HepG2 (cell line): ENCODE measurements around the gene DGCR8. TPM values are rescaled to one million over a fixed set of nuclear protein-coding genes. Genes with fewer than 3 reads are reported as not detected.

ENCODE experiments used
- ATRX ChIP-seq: sonication (generic); formaldehyde crosslinking; IDR thresholded peaks from 2 replicates; pipeline ENCODE4 v1.4.0; 2020; ENCODE audit warnings: missing genetic modification reagents, borderline replicate concordance
- BHLHE40 ChIP-seq: IDR thresholded peaks from 2 replicates; pipeline ENCODE4 v1.6.1; 2011; ENCODE audit warnings: low read length, improper control_type of control experiment
- FOXK1 ChIP-seq: sonication (generic); formaldehyde crosslinking; IDR thresholded peaks from 2 replicates; pipeline ENCODE4 v1.4.0; 2020; ENCODE audit warnings: low read depth, missing genetic modification reagents, borderline replicate concordance
- GATAD2A ChIP-seq: IDR thresholded peaks from 2 replicates; pipeline ENCODE4 v1.6.1; 2016
- GLMP ChIP-seq: sonication (generic); formaldehyde crosslinking; IDR thresholded peaks from 2 replicates; pipeline ENCODE4 v1.9.0; 2021; ENCODE audit warnings: missing genetic modification reagents, mild to moderate bottlenecking, borderline replicate concordance
- GPBP1L1 ChIP-seq: sonication (generic); formaldehyde crosslinking; IDR thresholded peaks from 2 replicates; pipeline ENCODE4 v1.5.0; 2020; ENCODE audit warnings: mild to moderate bottlenecking, missing genetic modification reagents
- KDM2A ChIP-seq: sonication (generic); formaldehyde crosslinking; IDR thresholded peaks from 2 replicates; pipeline ENCODE4 v1.4.0; 2020; ENCODE audit warnings: low read depth, missing genetic modification reagents, borderline replicate concordance
- MAF1 ChIP-seq: sonication (generic); formaldehyde crosslinking; IDR thresholded peaks from 2 replicates; pipeline ENCODE4 v1.5.0; 2020; ENCODE audit warnings: missing genetic modification reagents, borderline replicate concordance
- MAX ChIP-seq: IDR thresholded peaks from 2 replicates; pipeline ENCODE4 v1.6.1; 2012; ENCODE audit warnings: inconsistent platforms
- MED8 ChIP-seq: sonication (generic); formaldehyde crosslinking; IDR thresholded peaks from 2 replicates; pipeline ENCODE4 v1.8.1; 2023; ENCODE audit warnings: mild to moderate bottlenecking, missing genetic modification reagents; ENCODE audit not compliant: insufficient replicate concordance
- MXD3 ChIP-seq: IDR thresholded peaks from 2 replicates; pipeline ENCODE4 v1.6.1; 2016; ENCODE audit warnings: mild to moderate bottlenecking, missing biosample characterization, missing genetic modification reagents
- POGK ChIP-seq: sonication (generic); formaldehyde crosslinking; conservative IDR thresholded peaks from 2 replicates; pipeline ENCODE4 v1.8.0; 2022; ENCODE audit warnings: mild to moderate bottlenecking, moderate library complexity, missing genetic modification reagents
- POGZ ChIP-seq: sonication (generic); formaldehyde crosslinking; IDR thresholded peaks from 2 replicates; pipeline ENCODE4 v1.4.0; 2020; ENCODE audit warnings: mild to moderate bottlenecking, missing genetic modification reagents
- SP2 ChIP-seq: sonication (generic); formaldehyde crosslinking; IDR thresholded peaks from 2 replicates; pipeline ENCODE4 v1.5.1; 2020; ENCODE audit warnings: mild to moderate bottlenecking, missing genetic modification reagents
- U2AF1 ChIP-seq: fragments of 200-400 bp; formaldehyde crosslinking; optimal IDR thresholded peaks from 2 replicates; pipeline ENCODE3; 2017; ENCODE audit warnings: mild to moderate bottlenecking, low read depth, low read length
- ZC3H4 ChIP-seq: sonication (generic); formaldehyde crosslinking; IDR thresholded peaks from 2 replicates; pipeline ENCODE4 v1.4.0; 2020; ENCODE audit warnings: missing genetic modification reagents, borderline replicate concordance
- ZFP91 ChIP-seq: sonication (generic); formaldehyde crosslinking; IDR thresholded peaks from 2 replicates; pipeline ENCODE4 v1.9.0; 2022; ENCODE audit warnings: missing genetic modification reagents, mild to moderate bottlenecking, borderline replicate concordance
- ZNF275 ChIP-seq: sonication (generic); formaldehyde crosslinking; IDR thresholded peaks from 2 replicates; pipeline ENCODE4 v1.8.0; 2022; ENCODE audit warnings: missing genetic modification reagents, mild to moderate bottlenecking, inconsistent platforms, borderline replicate concordance
- ZNF33B ChIP-seq: sonication (generic); formaldehyde crosslinking; IDR thresholded peaks from 2 replicates; pipeline ENCODE4 v1.5.1; 2020; ENCODE audit warnings: mild to moderate bottlenecking, missing genetic modification reagents
- ZNF569 ChIP-seq: sonication (generic); formaldehyde crosslinking; IDR thresholded peaks from 2 replicates; pipeline ENCODE4 v1.5.0; 2020; ENCODE audit warnings: mild to moderate bottlenecking, missing genetic modification reagents, moderate library complexity, borderline replicate concordance
- ZNF772 ChIP-seq: sonication (generic); formaldehyde crosslinking; IDR thresholded peaks from 2 replicates; pipeline ENCODE4 v1.5.0; 2020; ENCODE audit warnings: mild to moderate bottlenecking, missing genetic modification reagents
- polyA plus RNA-seq, 8 experiments: library from polyadenylated mRNA; depleted of rRNA in 3 of 8; stranded (reverse) in 7 of 8; unstranded in 1 of 8; fragments of >200 nt; fragmentation: Illumina TruSeq in 4 of 8; extraction: Trizol in 4 of 8; gene quantifications; 2 replicates each; pipeline versions ENCODE4 v1.2.1 to v1.2.3, GENCODE V29; 2011 to 2016; ENCODE audit warnings: low read depth in 4 of 8, missing spikeins in 1 of 8, mixed read lengths in 1 of 8; ENCODE audit not compliant: insufficient read depth in 1 of 8
- total RNA-seq, 5 experiments: library from RNA; depleted of rRNA; stranded (reverse); fragments of >200 nt; fragmentation: Illumina TruSeq; extraction: Trizol; gene quantifications; 2 replicates each; pipeline ENCODE4 v1.2.3, GENCODE V29; 2016; ENCODE audit warnings: low read depth in 1 of 5

Gene DGCR8
- total and polyA plus RNA-seq, 2 of the 13 experiments (the other 11 are each of a cell fraction or from before 2014, with no cell fraction given), result 10.2 to 23.2 TPM

GRCh38 chr22:20156611-20157429 is 76.8 kb downstream of the DGCR8 start (continued):
- TF ChIP-seq MAX (peak; percentile 24; the same call in 1 of the 2 replicates), ZFP91 (CRISPR knock-in tag) (peak; percentile 63), U2AF1 (no peak), ZC3H4 (CRISPR knock-in tag) (no peak), MED8 (no peak), GLMP (CRISPR knock-in tag) (no peak), KDM2A (CRISPR knock-in tag) (peak; percentile 78), POGK (no peak), ATRX (no peak), MAF1 (CRISPR knock-in tag) (no peak), FOXK1 (CRISPR knock-in tag) (no peak), ZNF33B (CRISPR knock-in tag) (no peak), GATAD2A (no peak), POGZ (no peak), GPBP1L1 (CRISPR knock-in tag) (no peak), BHLHE40 (0 out of 2 replicates have a peak, but pooled peaks have one; percentile 13), ZNF569 (CRISPR knock-in tag) (no peak), SP2 (CRISPR knock-in tag) (no peak), ZNF275 (CRISPR knock-in tag) (no peak), MXD3 (CRISPR knock-in tag) (no peak), ZNF772 (no peak)
